Measurements from ENCODE around the gene LRSAM1.

LRSAM1 gene

DNA sequence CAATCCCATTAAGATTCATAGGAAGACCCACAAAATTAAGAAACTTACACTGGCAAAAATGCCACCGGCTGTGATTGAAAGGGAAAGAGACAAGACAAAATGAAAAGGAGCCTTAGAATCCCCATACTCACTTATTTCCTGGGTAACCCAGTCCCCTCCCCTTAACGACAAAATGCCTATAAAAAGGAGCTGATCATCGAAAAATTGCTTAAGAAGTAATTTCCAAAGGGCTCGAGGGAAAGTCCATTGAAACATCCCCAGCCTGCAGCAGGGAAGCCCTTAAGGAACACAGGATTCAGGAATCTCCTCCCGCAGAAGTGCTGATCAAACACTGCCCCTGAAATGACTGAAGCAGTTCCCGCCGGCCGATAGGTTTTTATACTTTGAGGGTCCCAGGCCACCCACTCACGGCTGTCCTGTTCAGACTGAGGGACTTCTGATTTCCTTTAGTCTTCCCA, 27.8 kb upstream of the LRSAM1 start:
- Histone ChIP-seq H3K79me2 (ENCODE audit: insufficient read depth, low read depth) (peaks cover 35% of the 10 kb centered on the region), H2AFZ (ENCODE audit: low read depth) (peak overlapping the region; percentile 85), H4K20me1 (ENCODE audit: insufficient read depth) (no peaks in the 10 kb centered on the region), H3K27ac (peak overlapping the region; percentile 41), H3K4me3 (IDR thresholded peaks at IDR 0.05; ENCODE audit: insufficient read depth, low read depth, low read length) (no peak overlapping the region), H3K9ac (peak overlapping the region; percentile 75), H3K4me1 (ENCODE audit: low read depth, poor library complexity, severe bottlenecking) (peaks cover 36% of the 10 kb centered on the region), H3K27me3 (ENCODE audit: insufficient read depth, low read depth) (no peaks in the 10 kb centered on the region), H3K4me2 (peak overlapping the region; percentile 76), H3K36me3 (ENCODE audit: insufficient read depth) (no peaks in the 10 kb centered on the region)
- TF ChIP-seq, protein P1, sequence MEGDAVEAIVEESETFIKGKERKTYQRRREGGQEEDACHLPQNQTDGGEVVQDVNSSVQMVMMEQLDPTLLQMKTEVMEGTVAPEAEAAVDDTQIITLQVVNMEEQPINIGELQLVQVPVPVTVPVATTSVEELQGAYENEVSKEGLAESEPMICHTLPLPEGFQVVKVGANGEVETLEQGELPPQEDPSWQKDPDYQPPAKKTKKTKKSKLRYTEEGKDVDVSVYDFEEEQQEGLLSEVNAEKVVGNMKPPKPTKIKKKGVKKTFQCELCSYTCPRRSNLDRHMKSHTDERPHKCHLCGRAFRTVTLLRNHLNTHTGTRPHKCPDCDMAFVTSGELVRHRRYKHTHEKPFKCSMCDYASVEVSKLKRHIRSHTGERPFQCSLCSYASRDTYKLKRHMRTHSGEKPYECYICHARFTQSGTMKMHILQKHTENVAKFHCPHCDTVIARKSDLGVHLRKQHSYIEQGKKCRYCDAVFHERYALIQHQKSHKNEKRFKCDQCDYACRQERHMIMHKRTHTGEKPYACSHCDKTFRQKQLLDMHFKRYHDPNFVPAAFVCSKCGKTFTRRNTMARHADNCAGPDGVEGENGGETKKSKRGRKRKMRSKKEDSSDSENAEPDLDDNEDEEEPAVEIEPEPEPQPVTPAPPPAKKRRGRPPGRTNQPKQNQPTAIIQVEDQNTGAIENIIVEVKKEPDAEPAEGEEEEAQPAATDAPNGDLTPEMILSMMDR (conservative IDR thresholded peaks at IDR 0.05; ENCODE audit: low read depth, low read length): 0 out of 2 replicates have a peak, but pooled peaks have one; percentile 3

DNA sequence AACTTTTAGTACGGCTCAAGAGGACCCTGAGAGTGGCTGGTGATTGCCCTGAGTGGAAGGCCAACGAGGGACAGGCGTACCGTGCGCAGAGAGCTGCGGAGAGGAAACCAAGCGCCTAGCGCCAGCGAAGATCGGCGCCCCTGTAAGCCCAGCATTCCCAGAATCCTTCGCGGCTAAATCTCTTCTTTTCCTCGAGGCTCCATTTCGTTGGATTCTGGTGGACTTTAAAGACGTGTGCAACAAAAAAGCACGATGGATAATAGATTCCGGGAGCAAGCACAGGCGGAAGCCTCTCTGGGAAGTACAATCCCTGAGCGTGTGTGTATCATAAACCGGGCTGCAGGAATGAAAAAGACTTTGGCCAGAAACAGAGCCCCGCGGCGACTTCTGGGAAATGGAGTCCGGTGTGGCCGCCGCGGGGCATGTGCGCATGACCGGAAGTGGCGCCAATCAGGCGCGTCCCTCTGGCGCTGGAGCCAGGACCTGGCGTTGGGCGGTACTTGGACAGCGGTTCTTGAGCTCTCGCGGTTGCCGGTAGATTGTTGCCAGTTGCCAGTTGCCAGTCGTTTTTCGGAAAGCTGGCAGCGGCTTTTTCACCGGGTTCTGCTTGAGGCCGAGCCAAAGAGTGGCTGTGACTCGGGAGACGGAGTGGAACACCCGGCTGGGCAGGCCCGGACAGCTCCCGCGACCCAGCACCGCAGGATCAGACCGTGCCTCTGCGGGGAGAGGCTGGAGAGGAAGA, 27.2 kb upstream of the LRSAM1 start, which contains the start of gene ZNF79:
ZNF79 (plus strand) TSS at position 449 of the 742 bp plus-strand sequence. CDS start 406 bp downstream, outside the sequence.
- H3K36me3 ChIP-seq (ENCODE audit: insufficient read depth): no peaks in the 10 kb centered on the region
- H3K79me2 ChIP-seq (ENCODE audit: insufficient read depth, low read depth): peaks cover 35% of the 10 kb centered on the region
- TF ChIP-seq, protein P1 (conservative IDR thresholded peaks at IDR 0.05; ENCODE audit: low read depth, low read length): 0 out of 2 replicates have a peak, but pooled peaks have one; percentile 5
- H3K4me3 ChIP-seq (IDR thresholded peaks at IDR 0.05; ENCODE audit: insufficient read depth, low read depth, low read length): peak within 1 kb of the TSS; percentile 73
- peak within 1 kb of the TSS; percentile 85 for H2AFZ ChIP-seq (ENCODE audit: low read depth)
- H3K27me3 ChIP-seq (ENCODE audit: insufficient read depth, low read depth): no peaks in the 10 kb centered on the region
- peak within 1 kb of the TSS; percentile 76 for H3K4me2 ChIP-seq
- H3K27ac ChIP-seq: peak within 1 kb of the TSS; percentile 41
- H3K4me1 ChIP-seq (ENCODE audit: low read depth, poor library complexity, severe bottlenecking): peaks cover 36% of the 10 kb centered on the region
- H4K20me1 ChIP-seq (ENCODE audit: insufficient read depth): no peaks in the 10 kb centered on the region
- peak within 1 kb of the TSS; percentile 75 for H3K9ac ChIP-seq

DNA sequence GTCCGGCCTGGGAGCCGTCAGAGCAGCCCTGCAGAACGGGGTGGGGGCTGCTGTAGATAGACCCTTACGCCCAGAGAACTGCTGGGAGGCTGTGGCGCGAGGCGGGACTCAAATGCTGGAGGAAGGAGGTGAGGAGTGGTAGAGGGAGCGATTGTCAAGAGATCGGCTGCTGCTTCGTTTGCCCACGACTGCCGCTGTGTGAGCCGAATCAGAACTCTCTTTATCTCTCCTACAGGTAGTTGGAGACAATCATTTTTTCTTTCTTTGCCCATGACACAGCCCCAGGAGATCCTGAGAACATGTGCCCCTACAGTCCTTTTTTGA, 26.7 kb upstream of the LRSAM1 start:
- Histone ChIP-seq H3K4me2 (peak overlapping the region; percentile 76), H3K27ac (peak overlapping the region; percentile 41), H3K27me3 (ENCODE audit: insufficient read depth, low read depth) (no peaks in the 10 kb centered on the region), H3K9ac (peak overlapping the region; percentile 75), H3K36me3 (ENCODE audit: insufficient read depth) (no peaks in the 10 kb centered on the region), H3K4me1 (ENCODE audit: low read depth, poor library complexity, severe bottlenecking) (peaks cover 36% of the 10 kb centered on the region), H2AFZ (ENCODE audit: low read depth) (peak overlapping the region; percentile 85), H3K4me3 (IDR thresholded peaks at IDR 0.05; ENCODE audit: insufficient read depth, low read depth, low read length) (peak overlapping the region; percentile 73), H3K79me2 (ENCODE audit: insufficient read depth, low read depth) (peaks cover 35% of the 10 kb centered on the region), H4K20me1 (ENCODE audit: insufficient read depth) (no peaks in the 10 kb centered on the region)
- TF ChIP-seq, protein P1 (conservative IDR thresholded peaks at IDR 0.05; ENCODE audit: low read depth, low read length): no peak

DNA sequence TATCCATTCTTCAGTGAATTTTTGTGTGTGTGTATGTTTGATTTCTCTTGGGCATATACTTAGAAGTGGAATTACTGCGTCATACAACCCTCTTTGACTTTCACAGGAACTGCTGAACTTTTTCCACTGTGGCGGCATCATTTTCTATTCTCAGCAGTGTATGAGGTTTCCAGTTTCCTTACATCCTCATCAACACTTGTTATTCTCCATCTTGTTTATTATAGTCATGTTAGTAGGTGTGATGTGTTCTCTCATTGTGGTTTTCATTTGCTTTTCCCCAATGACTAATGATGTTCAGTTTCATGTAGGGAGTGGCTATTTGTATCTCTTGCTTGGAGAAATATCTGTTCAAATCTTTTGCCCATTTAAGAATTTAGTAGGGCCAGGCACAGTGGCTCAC, 24.6 kb upstream of the LRSAM1 start:
- Histone ChIP-seq H3K79me2 (ENCODE audit: insufficient read depth, low read depth) (peaks cover 35% of the 10 kb centered on the region), H3K4me2 (peak overlapping the region; percentile 55), H3K27me3 (ENCODE audit: insufficient read depth, low read depth) (no peaks in the 10 kb centered on the region), H3K36me3 (ENCODE audit: insufficient read depth) (no peaks in the 10 kb centered on the region), H3K4me1 (ENCODE audit: low read depth, poor library complexity, severe bottlenecking) (peaks cover 36% of the 10 kb centered on the region), H2AFZ (ENCODE audit: low read depth) (no peak overlapping the region), H4K20me1 (ENCODE audit: insufficient read depth) (no peaks in the 10 kb centered on the region), H3K9ac (no peak overlapping the region), H3K4me3 (IDR thresholded peaks at IDR 0.05; ENCODE audit: insufficient read depth, low read depth, low read length) (no peak overlapping the region), H3K27ac (no peak overlapping the region)
- TF ChIP-seq, protein P1 (conservative IDR thresholded peaks at IDR 0.05; ENCODE audit: low read depth, low read length): no peak
